B cell (primary cell): ENCODE measurements around the gene ADO. TPM values are rescaled to one million over a fixed set of nuclear protein-coding genes. Genes with fewer than 3 reads are reported as not detected.

Source experiments
- ATAC-seq: fragments of 200-7000 bp; cut with Tn5 transposase; one replicate; pipeline ENCODE4 v1.10.0; 2021; ENCODE audit warnings: low read depth, mild to moderate bottlenecking, moderate number of reproducible peaks, moderate library complexity
- CTCF ChIA-PET: fragments of 350-600 bp; sonication (Branson Sonifier 250); formaldehyde crosslinking; loops from one replicate; lab custom pipeline; 2021; ENCODE audit warnings: antibody characterized with exemption, inconsistent platforms; lab: Charles Lee
- POLR2A ChIA-PET: fragments of 350-600 bp; sonication (Branson Sonifier 250); formaldehyde crosslinking; loops from one replicate; lab custom pipeline; 2021; ENCODE audit warnings: antibody characterized with exemption; lab: Charles Lee
- DNase-seq: peaks from one replicate; pipeline ENCODE4 v3.0.0; 2013
- H2AFZ ChIP-seq: 2 replicates; pipeline ENCODE4 v1.6.1; 2012; ENCODE audit warnings: mild to moderate bottlenecking, low read depth, low read length; ENCODE audit not compliant: insufficient read depth, poor library complexity, severe bottlenecking
- H3K27ac ChIP-seq, 2 donors: 1 replicate in 1 of 2; 2 replicates in 1 of 2; pipeline ENCODE4 v1.5.1; 2012 to 2013; ENCODE audit warnings: low read length in 2 of 2, mild to moderate bottlenecking in 2 of 2, moderate library complexity in 1 of 2
- H3K27me3 ChIP-seq, 4 experiments: fragments of 200-600 bp in 1 of 4; sonication (generic) in 1 of 4; replicated peaks in 1 of 4; 1 replicate in 2 of 4; 2 replicates in 2 of 4; pipeline versions ENCODE4 v1.6.1 to v1.7.0; 2013 to 2016; ENCODE audit warnings: low read length in 3 of 4, mild to moderate bottlenecking in 2 of 4, mixed read lengths in 1 of 4, moderate library complexity in 1 of 4; ENCODE audit not compliant: insufficient read depth in 4 of 4, control insufficient read depth in 3 of 4; ENCODE audit errors: control extremely low read depth in 1 of 4
- H3K36me3 ChIP-seq, 2 experiments: replicated peaks in 1 of 2; 1 replicate in 1 of 2; 2 replicates in 1 of 2; pipeline versions ENCODE4 v1.6.1 to v1.7.1; 2013; ENCODE audit warnings: low read length in 1 of 2; ENCODE audit not compliant: insufficient read depth in 2 of 2, control insufficient read depth in 1 of 2; ENCODE audit errors: control extremely low read depth in 1 of 2, extremely low read depth in 1 of 2
- H3K4me1 ChIP-seq, 2 donors: fragments of 200-600 bp in 1 of 2; sonication (generic) in 1 of 2; 1 replicate in 1 of 2; 2 replicates in 1 of 2; pipeline versions ENCODE4 v1.5.1 to v1.6.1; 2013 to 2017; ENCODE audit warnings: low read length in 2 of 2; ENCODE audit not compliant: control insufficient read depth in 2 of 2, insufficient read depth in 2 of 2
- H3K4me2 ChIP-seq: replicated peaks from 2 replicates; pipeline ENCODE3; 2012; ENCODE audit warnings: mild to moderate bottlenecking, low read depth, low read length; ENCODE audit not compliant: poor library complexity, severe bottlenecking
- H3K4me3 ChIP-seq, 5 experiments: fragments of 200-600 bp in 1 of 5; sonication (generic) in 1 of 5; 1 replicate in 3 of 5; 2 replicates in 2 of 5; pipeline versions ENCODE4 v1.5.1 to v1.7.0; 2011 to 2016; ENCODE audit warnings: low read length in 4 of 5, mild to moderate bottlenecking in 4 of 5, low read depth in 2 of 5, control low read depth in 1 of 5, moderate library complexity in 1 of 5; ENCODE audit not compliant: insufficient read depth in 1 of 5; ENCODE audit errors: control extremely low read depth in 1 of 5, extremely low read depth in 1 of 5
- H3K79me2 ChIP-seq: fragments of 200-600 bp; sonication (generic); one replicate; pipeline ENCODE4 v1.6.0; 2016; ENCODE audit warnings: low read length; ENCODE audit not compliant: control insufficient read depth, insufficient read depth
- H3K9ac ChIP-seq: fragments of 200-600 bp; sonication (generic); 2 replicates; pipeline ENCODE4 v1.6.1; 2017; ENCODE audit warnings: mild to moderate bottlenecking, low read length, moderate library complexity
- H3K9me3 ChIP-seq, 3 donors: one replicate each; pipeline versions ENCODE4 v1.6.1 to v1.7.1; 2013; ENCODE audit warnings: low read length in 2 of 3; ENCODE audit not compliant: control insufficient read depth in 2 of 3, insufficient read depth in 1 of 3; ENCODE audit errors: control extremely low read depth in 1 of 3
- H4K20me1 ChIP-seq: 2 replicates; pipeline ENCODE4 v1.6.0; 2012; ENCODE audit warnings: mild to moderate bottlenecking, low read length; ENCODE audit not compliant: insufficient read depth, control insufficient read depth, poor library complexity, severe bottlenecking
- H3K27ac Mint-ChIP-seq: one replicate; pipeline ENCODE4 v1.8.0; 2021; ENCODE audit warnings: mixed read lengths
- H3K27me3 Mint-ChIP-seq: one replicate; pipeline ENCODE4 v1.8.0; 2021; ENCODE audit warnings: mixed read lengths
- H3K4me1 Mint-ChIP-seq: one replicate; pipeline ENCODE4 v1.8.0; 2021; ENCODE audit warnings: mixed read lengths
- H3K4me3 Mint-ChIP-seq: one replicate; pipeline ENCODE4 v1.8.0; 2021; ENCODE audit warnings: mixed read lengths
- H3K9me3 Mint-ChIP-seq: one replicate; pipeline ENCODE4 v1.8.0; 2022; ENCODE audit warnings: mixed read lengths; ENCODE audit not compliant: insufficient read depth
- CTCF ChIP-seq: fragments of 200-600 bp; IDR thresholded peaks from one replicate; pipeline ENCODE4 v1.8.0; 2022; ENCODE audit warnings: antibody characterized with exemption, mild to moderate bottlenecking
- EZH2 ChIP-seq: IDR thresholded peaks from 2 replicates; pipeline ENCODE4 v1.6.1; 2012; ENCODE audit warnings: borderline replicate concordance, low read depth, mild to moderate bottlenecking, moderate library complexity, low read length; ENCODE audit not compliant: insufficient read depth, poor library complexity, severe bottlenecking
- WGBS: methylation state at CpG from one replicate; pipeline ENCODE4 v1.1.5; 2013; ENCODE audit warnings: missing lambda C conversion rate; ENCODE audit not compliant: insufficient coverage; 5-methylcytosine and 5-hydroxymethylcytosine counted together
- intact Hi-C: fragments of 100-400 bp; cut with micrococcal nuclease; formaldehyde crosslinking; loops from one replicate; pipeline ENCODE4 v1.10.0; 2022
- polyA minus RNA-seq: library from RNA; depleted of rRNA, polyadenylated mRNA; stranded (reverse); fragments of >200 nt; gene quantifications from 2 replicates; pipeline ENCODE4 v1.2.3, GENCODE V29; 2012
- polyA plus RNA-seq: library from polyadenylated mRNA; depleted of rRNA; stranded (reverse); fragments of >200 nt; gene quantifications from 2 replicates; pipeline ENCODE4 v1.2.3, GENCODE V29; 2012
- total RNA-seq, 2 donors: library from RNA; stranded (reverse); fragments of 120-200 nt in 1 of 2; gene quantifications; 1 replicate in 1 of 2; 2 replicates in 1 of 2; pipeline versions ENCODE4 v1.2.3 to v1.2.4, GENCODE V29; 2013 to 2022

The ADO gene
- total RNA-seq = 18.4 and 19.1 TPM in 2 replicates
- total RNA-seq (2013) = 21.4 TPM
- polyA plus RNA-seq = 8.6 and 9.4 TPM in 2 replicates
- polyA minus RNA-seq = 18.3 and 23.1 TPM in 2 replicates

GRCh38 chr10:62804356-62805230 lies at the start of gene ADO:
TSS of gene ADO (plus strand) at chr10:62804720. CDS start at chr10:62805060, 340 bp downstream.
- ChIA-PET CTCF (interaction anchor here (0.9 to 4.0 kb wide), 6 partner anchors 13 to 367 kb away, joined by 3 to 37 read pairs (median 4); partner anchors contain the start of gene EGR2), POLR2A (interaction anchor here (0.6 to 2.3 kb wide), 4 partner anchors 11 to 718 kb away, joined by 3 to 18 read pairs (median 5); partner anchors contain the start of gene EGR2)
- intact Hi-C loops = loop anchor here (1.0 to 2.0 kb wide), 4 partner anchors 12 to 114 kb away; partner anchors contain the start of gene EGR2
- no peaks in the 10 kb centered on the region for H3K27me3 Mint-ChIP-seq
- TF ChIP-seq EZH2 (no peak), CTCF (no peak)
- Histone ChIP-seq H3K4me3 (peak within 1 kb of the TSS; percentile 79 to 99 (median 92)), H2AFZ (peak within 1 kb of the TSS; percentile 95), H3K27ac (peak within 1 kb of the TSS; percentile 96 to 98), H3K79me2 (peaks cover 41% of the 10 kb centered on the region), H4K20me1 (peaks cover 19% of the 10 kb centered on the region), H3K4me2 (peak within 1 kb of the TSS; percentile 94), H3K36me3 (peaks cover 0 to 6% of the 10 kb centered on the region in 2 experiments), H3K27me3 (no peaks in the 10 kb centered on the region), H3K9me3 (no peaks in the 10 kb centered on the region), H3K4me1 (peaks cover 26 to 29% of the 10 kb centered on the region in 2 donors), H3K9ac (peak within 1 kb of the TSS; percentile 88)
- H3K27ac Mint-ChIP-seq = peak within 1 kb of the TSS; percentile 99
- H3K4me1 Mint-ChIP-seq = peaks cover 44% of the 10 kb centered on the region
- H3K9me3 Mint-ChIP-seq = no peaks in the 10 kb centered on the region
- DNase-seq (peak; percentile 92), ATAC-seq (peak; percentile 87)
- peak within 1 kb of the TSS; percentile 98 for H3K4me3 Mint-ChIP-seq
- WGBS = under 1% methylated on average over 87 of the region's 87 CpGs
